ENCODE measurements around the gene NECTIN1.
"Not testable (repeated sequence)": the region's sequence is repeated elsewhere in the genome, so short reads cannot be mapped to it uniquely, and the experiment has no call there.

NECTIN1 gene

DNA sequence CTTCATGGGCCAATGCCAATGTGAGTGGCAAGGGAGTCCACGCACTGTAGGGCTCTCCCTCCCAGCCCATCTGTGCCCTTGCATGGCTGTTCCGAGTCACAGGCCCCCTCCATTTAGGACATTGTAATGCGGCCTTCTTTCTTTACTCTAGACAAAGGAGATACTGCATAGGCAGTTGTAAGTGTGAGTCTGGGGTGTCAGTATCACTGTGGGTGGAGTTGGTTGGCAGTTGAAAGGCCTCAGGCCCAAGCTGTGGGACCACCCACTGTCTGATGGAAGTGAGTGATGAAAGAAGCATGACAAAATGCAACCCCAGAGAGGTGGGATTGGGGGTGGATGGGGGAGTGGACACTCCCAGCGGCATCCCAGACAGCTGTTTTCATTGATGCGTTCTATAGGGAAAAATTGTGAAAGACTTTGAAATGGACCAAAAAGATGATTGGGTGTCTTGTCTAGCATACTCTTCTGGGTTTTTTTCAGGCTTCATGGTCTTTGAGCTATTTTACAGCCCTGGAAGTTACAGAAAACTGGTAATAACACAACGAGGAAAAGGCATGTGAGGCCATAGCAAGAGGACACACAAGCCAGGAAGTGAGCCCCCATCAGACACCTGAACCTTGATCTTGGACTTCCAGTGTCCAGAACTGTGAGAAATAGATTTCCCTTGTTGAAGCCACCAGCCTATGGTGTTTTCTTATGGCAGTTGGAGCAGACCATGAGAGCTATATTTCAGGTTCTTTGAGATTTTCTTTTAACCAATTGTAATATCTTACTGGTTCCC is 114.6 kb downstream of the NECTIN1 start:
- no peak for DNase-seq

DNA sequence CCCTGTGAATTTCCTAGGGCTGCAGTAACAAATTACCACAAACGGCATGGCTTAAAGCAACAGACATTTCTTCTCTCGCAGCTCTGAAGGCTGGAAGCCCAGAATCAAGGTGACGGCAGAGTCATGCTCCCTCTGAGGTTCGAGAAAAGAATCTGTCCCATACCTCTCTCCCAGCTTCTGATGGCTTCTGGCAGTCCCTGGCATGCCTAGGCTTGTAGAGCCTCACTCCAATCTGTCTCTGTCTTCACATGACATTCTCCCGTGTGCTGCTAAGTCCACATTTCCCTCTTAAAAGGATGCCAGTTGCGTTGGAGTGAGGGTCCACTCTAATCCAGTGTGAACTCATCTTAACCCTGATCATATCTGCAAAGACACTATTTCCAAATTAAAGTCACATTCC is 116.2 kb downstream of the NECTIN1 start:
- DNase-seq, result no peak

DNA sequence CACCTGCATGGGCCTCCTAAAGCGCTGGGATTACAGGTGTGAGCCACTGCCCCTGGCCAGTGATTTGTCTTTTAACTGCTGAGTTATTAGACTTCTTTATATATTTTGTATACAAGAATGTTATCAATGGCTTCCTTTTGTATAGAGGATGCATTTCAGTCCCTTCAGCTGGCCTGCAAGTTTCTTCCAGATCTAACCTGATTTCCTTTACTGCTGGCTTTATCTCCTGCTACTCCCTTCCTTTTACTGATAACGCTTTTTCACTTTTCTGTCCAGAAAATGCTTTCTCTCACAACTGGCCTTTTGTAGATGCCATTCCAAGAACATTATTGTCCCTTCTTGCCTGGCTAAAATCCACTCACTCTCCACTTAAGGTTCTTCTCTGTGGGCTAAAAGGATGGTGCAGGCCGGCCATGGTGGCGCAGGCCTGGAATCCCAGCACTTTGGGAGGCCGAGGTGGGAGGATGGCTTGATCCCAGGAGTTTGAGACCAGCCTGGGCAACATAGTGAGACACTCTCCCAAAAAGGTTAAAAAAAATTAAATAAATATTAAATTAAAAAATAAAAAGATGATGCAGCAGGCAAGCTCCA is 118.1 kb downstream of the NECTIN1 start:
- no peak for DNase-seq

DNA sequence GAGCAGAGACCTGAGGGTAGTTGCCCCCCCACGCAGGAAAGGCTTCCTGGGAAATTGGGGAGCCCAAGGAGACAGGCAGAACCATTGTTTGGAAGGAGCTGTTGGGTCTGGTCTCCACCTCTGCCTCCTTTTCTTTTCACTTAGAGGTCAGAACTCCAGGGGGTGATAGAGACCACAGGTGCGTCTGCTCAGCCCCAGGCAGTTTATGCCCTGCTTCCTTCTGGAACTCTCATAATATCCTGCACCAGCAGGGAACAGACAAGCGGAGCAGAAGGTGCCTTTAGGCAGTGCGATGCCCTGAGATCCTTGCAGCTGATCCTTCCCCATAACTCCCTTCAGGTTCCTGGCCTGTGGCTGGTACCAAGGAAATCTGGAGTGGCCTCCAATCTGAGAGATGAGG is 120.2 kb downstream of the NECTIN1 start:
- DNase-seq, result no peak

DNA sequence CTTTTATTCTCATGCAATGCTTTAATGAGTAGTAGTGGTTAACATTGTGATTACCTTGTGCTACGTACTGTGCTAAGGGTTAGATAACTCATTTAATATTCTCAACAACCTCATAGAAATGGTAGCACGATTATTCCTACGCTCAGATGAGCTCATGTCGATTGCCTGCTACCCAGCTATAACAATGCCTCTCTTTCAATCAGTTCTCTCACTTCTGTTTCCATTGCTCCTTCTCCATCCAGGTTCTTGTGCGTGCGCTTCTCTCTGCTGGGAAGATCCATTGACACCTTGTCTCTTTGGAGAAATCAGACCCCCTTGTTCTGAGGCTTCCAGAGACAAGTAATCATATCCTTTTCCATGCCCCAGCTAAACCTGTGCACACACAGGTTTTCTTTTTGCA is 120.8 kb downstream of the NECTIN1 start:
- DNase-seq, result no peak

DNA sequence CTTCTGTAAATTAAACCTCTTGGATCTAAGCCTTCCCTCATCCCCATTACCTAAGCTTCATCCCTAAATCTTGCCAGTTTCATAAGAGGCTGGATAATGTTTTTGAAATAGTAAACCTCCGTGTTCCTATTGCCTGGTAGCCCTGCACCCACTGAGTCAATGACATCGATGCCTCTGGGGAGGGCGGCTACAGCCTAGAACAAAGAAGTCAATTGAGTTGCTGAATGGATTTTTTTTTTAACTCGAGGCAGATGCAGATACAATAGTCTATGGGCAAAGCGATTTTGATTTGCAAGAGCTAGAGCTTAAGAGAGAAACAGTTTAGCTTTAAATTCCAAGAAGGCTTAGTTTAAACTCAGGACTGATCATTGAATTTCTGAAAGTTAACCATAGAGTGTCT is 121.3 kb downstream of the NECTIN1 start:
- no peak for DNase-seq

DNA sequence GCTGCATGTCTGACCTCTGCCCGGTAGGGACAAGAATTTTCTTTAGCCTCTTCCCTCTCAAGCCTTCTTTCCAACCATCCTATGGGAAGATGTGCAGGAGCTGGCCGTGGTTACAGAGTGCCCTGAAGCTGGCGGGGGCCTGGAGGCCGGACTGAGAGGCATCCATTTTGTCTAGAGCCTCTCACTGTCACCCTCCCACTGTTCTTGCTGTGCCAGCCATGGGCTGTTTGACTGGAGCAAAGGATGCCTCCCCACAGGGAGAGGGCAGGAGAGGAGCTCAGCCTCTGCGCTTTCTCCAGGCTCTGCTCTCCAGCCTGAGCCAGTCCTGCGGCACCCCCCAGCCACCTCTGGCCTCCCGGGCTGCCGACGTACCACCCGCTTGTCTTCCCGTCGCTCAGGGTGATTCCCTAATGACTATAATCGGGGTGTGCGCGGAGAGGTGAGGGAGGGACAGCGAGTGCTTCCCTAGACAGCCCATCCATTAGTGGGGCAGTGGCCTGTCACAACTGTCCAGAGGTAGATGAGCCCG is 123.8 kb downstream of the NECTIN1 start:
- no peak for DNase-seq

DNA sequence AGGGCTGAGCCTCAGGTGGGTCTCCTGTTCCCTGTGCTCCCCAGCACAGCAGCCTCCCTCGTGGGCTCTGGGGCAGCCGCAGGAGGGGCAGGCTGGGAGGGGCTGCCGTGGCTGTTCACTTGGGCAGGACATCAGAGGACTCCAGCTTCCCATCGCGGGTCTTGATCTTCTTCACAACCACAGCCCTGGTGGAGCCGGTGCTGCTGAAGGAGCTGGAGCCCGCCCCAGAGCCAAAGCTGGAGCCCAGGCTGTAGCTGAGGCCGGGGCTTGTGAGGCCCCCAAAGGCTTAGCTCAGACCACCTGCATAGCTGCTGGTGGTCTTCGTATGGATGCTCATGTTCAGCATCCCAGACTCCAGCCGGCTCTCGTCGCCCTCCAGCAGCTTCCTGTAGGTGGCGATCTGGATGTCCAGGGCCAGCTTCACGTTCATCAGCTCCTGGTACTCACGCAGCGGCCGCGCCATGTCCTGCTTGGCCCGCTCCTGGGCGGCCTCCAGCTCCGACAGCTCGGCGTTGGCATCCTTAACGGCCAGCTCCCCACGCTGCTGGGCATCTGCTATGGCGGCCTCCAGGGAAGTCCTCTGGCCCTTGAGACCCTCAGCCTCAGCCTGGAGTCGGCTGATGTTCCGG is 126.1 kb downstream of the NECTIN1 start:
- no peak for DNase-seq

DNA sequence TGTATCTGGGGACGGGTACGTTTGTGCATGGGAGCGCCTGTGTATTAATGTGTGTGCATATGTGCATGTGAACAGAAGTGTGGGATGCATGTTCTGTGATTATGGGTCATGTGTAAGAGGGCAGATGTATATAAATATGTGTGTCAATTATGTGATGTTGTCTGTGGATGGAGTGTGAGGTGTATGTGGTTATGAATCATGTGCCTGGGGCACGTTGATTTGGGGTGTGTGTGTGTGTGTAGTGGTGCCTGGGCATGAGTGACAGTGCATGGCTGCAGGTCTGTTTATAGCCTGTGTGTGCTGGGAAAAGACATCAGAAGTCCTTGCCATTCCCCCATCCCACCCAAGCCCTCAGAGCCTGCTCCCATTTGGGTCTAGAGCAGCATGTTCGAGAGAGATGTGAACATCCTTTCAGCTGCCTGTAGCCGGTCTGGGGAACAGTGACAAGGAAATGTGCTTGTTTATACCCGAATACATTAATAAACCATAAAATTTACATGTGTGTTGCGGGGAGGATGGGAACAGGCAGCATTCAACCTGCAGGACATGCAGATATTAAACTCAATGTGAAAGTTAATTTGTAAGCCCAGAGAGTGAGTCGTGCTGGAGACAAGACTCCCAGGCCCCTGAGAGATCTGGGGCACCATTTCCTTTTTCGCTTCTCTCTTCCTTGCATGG is 129.0 kb downstream of the NECTIN1 start:
- DNase-seq, result no peak

DNA sequence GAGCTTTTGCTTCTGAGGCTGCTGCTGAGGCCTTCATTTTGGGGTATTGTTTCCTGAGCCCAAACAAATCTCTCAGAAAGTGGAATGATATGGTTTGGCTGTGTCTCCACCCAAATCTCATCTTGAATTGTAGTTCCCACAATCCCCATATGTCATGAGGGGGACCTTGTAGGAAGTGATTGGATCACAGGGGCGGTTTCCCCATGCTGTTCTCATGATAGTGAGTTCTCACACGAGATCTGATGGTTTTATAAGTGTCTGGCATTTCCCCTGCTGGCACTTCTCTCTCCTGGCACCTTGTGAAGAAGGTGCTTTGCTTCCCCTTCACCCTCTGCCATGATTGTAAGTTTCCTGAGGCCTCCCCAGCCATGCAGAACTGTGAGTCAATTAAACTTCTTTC is 133.1 kb downstream of the NECTIN1 start:
- not testable (repeated sequence) for DNase-seq

DNA sequence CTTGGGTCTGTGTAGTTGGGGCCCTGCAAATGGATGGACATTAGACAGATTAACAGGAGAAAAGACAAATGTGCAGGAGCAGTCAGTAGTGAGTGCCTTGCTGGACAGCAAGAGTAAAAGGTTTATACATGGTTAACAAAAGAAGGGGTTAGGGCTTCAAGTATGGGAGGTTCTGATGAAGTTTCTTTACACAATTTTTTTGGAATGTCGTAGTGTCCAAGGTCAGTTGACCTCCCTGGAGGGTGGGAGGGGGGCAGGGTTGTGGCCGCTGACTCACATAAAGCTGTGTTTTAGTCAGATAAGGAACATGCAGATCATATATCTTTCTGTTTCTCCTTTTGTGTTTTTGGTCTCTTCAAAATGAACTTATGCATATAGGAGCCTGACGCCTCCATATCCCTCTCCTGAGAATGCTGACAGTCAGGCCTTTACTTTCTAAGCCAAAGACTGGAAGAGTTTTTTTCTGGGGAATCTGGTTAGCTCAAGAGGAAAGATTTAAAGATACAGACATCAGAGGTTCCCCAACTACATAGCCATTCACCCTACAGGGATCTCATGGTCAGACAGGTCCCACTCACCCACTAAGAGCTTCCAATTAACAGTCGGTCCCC is 134.3 kb downstream of the NECTIN1 start:
- DNase-seq, result no peak

DNA sequence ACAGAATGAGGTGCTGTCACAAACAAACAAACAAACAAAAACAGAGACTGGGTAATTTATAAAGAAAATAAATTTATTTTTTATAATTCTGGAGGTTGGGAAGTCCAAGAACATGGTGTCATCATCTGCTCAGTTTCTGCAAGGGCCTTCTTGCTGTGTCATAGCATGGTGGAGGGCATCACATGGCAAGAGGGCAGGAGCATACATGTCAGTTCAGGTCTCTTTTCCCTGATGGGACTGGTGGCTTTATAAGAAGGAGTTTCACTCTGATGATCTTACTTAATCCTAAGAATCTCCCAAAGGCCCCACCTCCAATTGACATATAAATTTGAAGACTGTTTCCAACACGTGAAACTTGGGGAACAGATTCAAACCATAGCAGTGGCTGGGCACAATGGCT is 135.7 kb downstream of the NECTIN1 start:
- DNase-seq, result no peak

DNA sequence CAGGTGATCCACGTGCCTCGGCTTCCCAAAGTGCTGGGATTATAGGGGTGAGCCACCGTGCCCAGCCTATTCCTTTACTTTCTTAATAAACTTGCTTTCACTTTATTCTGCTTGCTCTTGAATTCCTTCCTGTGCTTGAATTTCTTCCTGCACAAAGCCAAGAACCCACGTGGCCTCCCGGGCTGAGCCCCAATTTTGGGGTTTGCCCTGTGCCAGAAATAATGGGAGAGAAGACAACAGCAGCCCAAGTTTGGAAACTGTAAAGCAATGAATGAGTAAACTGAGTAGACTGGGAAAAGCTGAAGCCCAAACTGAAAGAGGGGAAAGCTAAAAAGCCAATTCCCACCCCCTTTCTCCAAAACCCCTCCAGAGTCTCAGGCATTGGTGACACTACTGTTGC is 136.4 kb downstream of the NECTIN1 start:
- DNase-seq, result no peak

DNA sequence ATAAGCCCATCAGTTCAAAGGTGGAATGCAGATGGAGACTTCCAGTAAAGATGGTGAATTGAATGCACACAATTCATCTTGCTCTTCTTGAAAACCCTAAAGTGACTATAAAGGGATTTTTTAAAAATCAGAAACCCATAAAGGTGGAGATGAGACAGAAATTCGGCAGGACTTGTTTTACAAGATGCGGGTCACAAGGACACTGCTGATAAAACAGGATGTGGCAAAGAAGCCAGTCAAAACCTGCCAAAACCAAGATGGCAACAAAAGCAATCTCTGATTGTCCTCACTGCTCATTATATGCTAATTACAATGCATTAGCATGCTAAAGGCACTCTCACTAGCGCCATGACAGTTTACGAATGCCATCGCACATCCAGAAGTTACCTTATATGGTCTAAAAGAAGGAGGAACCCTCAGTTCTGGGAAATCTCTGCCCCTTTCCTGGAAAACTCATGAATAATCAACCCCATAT is 137.1 kb downstream of the NECTIN1 start:
- DNase-seq, result no peak

DNA sequence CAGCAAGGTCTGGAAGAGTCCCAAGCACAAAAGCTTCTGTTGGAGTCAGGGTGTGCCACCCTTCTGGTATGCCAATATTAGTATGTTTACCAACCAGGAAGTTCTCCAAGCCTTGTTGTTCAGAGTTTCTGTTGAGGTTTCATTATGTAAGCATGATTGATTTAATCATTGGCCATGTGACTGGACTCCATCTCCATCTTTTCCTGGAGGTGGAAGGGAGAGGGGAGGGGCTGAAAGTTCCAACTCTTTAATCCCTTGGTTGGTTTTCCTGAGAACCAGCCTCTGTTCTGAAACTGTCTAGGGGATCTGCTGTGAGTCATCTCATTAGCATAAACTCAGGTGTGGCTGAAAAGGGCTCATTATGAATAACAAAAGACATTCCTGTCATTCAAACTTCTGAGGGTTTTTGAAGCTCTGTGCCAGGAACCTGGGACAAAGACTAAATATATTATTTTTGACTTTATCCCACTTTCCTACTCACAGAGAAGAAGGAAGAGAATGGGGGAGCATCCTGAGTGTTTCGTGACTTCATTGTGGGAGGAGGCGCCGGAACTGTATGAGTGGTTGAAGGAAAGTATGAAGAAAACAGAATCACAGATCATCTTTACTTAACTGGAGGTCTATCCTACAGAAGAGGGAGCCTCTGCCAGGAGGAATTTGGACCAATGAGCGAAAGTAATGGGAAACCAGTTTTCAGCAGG is 138.2 kb downstream of the NECTIN1 start:
- DNase-seq, result no peak

DNA sequence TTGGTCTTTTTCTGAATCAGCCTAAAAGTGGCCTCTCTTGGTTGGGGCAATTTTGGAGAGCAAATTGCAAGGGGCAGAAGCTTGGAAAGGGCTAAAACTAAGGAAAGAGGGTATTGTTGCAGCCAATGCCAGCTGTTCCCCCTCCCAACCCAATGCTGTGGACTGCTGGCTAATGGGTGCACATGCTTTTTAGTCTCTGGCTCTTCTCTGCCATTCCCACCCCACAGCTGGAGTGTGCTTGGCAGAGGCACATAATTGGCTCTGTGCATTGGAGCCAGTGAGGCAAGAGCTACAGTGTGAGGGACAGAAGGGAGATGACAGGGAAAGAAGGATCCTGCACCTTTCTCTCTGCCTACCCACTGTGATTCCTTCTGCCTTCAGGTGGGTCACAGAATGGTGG is 140.0 kb downstream of the NECTIN1 start:
- DNase-seq, result no peak

All from T-helper 1 cell (primary cell).